ENCODE results near the gene ARSB. TPM values are rescaled to one million over a fixed set of nuclear protein-coding genes. Genes with fewer than 3 reads are reported as not detected.

Gene ARSB
- total RNA-seq, 1 donor from 2014 or later: 21.6 TPM

DNA sequence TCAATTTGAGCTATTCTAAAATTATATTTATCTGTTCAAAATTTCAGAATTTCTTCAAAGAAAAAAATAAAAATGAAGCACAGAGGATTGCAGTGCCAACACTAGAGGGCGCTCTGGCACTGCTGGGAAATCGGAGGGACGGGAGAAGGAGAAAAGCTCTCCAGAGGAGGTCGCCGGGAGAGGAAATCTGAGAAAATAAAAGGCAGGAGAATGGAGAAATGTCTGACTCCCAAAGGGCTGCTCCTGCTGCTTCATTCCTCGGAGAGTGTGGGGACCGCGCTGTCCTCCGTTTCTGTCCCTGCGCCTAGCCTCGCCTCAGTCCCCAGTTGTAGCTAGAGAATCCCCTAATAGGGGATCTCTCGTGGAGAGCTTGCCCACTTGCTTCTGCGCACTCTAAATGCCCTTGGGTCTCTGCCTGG lies 40.0 kb upstream of the ARSB start:
- peak overlapping the region; percentile 22 for H3K4me3 ChIP-seq
- H3K27ac ChIP-seq: no peak overlapping the region
- H3K9me3 ChIP-seq: no peaks in the 10 kb centered on the region
- intact Hi-C loops (cut with DNase I): no loop called here
- peak; percentile 62 for DNase-seq
- peaks cover 5% of the 10 kb centered on the region for H3K27me3 ChIP-seq (ENCODE audit: low read depth)
- peak; percentile 94 for TF ChIP-seq CTCF (IDR thresholded peaks at IDR 0.05)
- peaks cover 9% of the 10 kb centered on the region for H3K4me1 ChIP-seq
- ATAC-seq: peak; percentile 71 to 76
- no peaks in the 10 kb centered on the region for H3K36me3 ChIP-seq

DNA sequence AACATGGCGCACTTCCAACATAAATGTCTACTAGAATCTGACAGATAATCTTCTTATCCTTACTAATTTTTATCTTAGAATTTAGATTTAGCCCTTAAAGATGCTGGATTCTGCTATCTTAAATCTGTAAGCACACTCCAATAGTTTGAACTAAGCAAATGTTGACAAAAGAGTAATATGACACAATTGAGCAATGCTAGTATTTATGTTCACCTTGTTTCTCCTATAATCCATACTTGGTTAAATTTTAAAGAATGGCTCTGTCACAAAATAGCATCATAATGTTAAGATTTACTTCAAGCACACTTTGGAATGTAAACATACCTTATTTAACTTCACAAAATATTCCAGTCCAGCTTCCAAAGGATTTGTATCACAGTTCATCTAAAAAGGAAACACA lies 38.8 kb upstream of the ARSB start:
- intact Hi-C loops (cut with DNase I): no loop called here
- DNase-seq: no peak
- TF ChIP-seq CTCF (IDR thresholded peaks at IDR 0.05): no peak

DNA sequence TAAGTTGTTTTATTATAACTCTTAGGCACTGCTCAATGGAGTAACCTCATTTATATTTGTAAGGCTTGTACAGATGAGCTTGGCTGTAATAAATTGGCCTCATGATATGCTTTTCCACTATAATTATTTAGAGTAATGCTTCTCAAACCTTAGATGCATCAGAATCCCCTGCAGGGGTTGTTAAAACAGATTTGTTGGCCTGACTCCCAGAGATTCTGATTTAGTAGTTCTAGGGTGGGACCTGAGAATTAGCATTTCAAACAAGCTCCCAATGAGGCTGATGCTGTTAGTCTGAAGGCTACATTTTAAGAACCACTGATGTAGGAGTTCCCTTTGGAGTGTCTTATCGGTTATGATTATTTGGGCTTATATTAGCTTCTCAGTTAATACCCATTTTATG lies 38.2 kb upstream of the ARSB start:
- Histone ChIP-seq H3K9me3 (no peaks in the 10 kb centered on the region), H3K4me1 (peaks cover 9% of the 10 kb centered on the region), H3K27ac (no peak overlapping the region), H3K4me3 (no peak overlapping the region), H3K36me3 (no peaks in the 10 kb centered on the region), H3K27me3 (ENCODE audit: low read depth) (peaks cover 5% of the 10 kb centered on the region)
- DNase-seq: no peak
- intact Hi-C loops (cut with DNase I): no loop called here
- ATAC-seq: no peak
- no peak for TF ChIP-seq CTCF (IDR thresholded peaks at IDR 0.05)

More for the DNA sequence above, 38.8 kb upstream of the ARSB start:
- ATAC-seq: no peak
- H3K4me3 ChIP-seq: no peak overlapping the region
- H3K9me3 ChIP-seq: no peaks in the 10 kb centered on the region
- H3K4me1 ChIP-seq: peaks cover 9% of the 10 kb centered on the region
- no peak overlapping the region for H3K27ac ChIP-seq
- no peaks in the 10 kb centered on the region for H3K36me3 ChIP-seq
- H3K27me3 ChIP-seq (ENCODE audit: low read depth): peaks cover 5% of the 10 kb centered on the region

DNA sequence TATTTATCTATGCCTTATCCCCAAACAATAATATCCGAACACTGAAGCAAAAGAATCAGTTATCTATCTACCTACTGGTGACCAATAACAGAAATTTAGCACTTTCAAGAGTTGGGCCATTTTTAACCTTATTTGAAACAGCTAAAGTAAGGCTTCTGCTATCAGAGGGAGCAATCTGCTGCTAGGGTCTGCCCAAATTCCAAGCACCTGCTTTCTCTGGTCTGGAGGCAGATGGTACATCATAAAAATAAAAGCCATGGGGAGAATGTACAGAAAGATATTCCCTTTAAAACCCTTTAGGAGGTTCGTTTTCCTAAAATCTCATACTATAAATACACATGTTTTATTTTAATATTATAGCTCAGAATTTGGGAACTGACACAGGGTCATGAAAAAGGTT lies 37.7 kb upstream of the ARSB start:
- DNase-seq (no peak), ATAC-seq (no peak)
- intact Hi-C loops (cut with DNase I): no loop called here
- no peak for TF ChIP-seq CTCF (IDR thresholded peaks at IDR 0.05)
- Histone ChIP-seq H3K36me3 (no peaks in the 10 kb centered on the region), H3K4me3 (no peak overlapping the region), H3K9me3 (no peaks in the 10 kb centered on the region), H3K27ac (no peak overlapping the region), H3K4me1 (peaks cover 9% of the 10 kb centered on the region), H3K27me3 (ENCODE audit: low read depth) (peaks cover 5% of the 10 kb centered on the region)

GRCh38 chr5:79021753-79022152 lies 36.6 kb upstream of the ARSB start:
- intact Hi-C loops (cut with DNase I): no loop called here

More at GRCh38 chr5:79021753-79022152, 36.6 kb upstream of the ARSB start:
- H3K4me3 ChIP-seq: no peak overlapping the region
- TF ChIP-seq CTCF (IDR thresholded peaks at IDR 0.05): no peak
- DNase-seq: no peak
- no peak for ATAC-seq
- H3K27me3 ChIP-seq (ENCODE audit: low read depth): peaks cover 5% of the 10 kb centered on the region
- H3K36me3 ChIP-seq: no peaks in the 10 kb centered on the region
- H3K4me1 ChIP-seq: peaks cover 9% of the 10 kb centered on the region
- H3K9me3 ChIP-seq: no peaks in the 10 kb centered on the region
- H3K27ac ChIP-seq: no peak overlapping the region
